IgD-negative memory B cell (primary cell): ENCODE data around the gene N4BP2. TPM values are rescaled to one million over a fixed set of nuclear protein-coding genes. Genes with fewer than 3 reads are reported as not detected.
A peak's percentile ranks its signal among the peaks of the same experiment; 100 is the strongest.
"Not testable (repeated sequence)": the region's sequence is repeated elsewhere in the genome, so short reads cannot be mapped to it uniquely, and the experiment has no call there.

Source experiments
- H3K27ac Mint-ChIP-seq, 3 donors: one replicate each; pipeline ENCODE4 v1.8.0; 2020 to 2022; ENCODE audit warnings: mild to moderate bottlenecking in 3 of 3, mixed read lengths in 3 of 3, moderate library complexity in 1 of 3
- H3K27me3 Mint-ChIP-seq: one replicate; pipeline ENCODE4 v1.8.0; 2021; ENCODE audit warnings: mixed read lengths
- H3K36me3 Mint-ChIP-seq: one replicate; pipeline ENCODE4 v1.8.0; 2020; ENCODE audit warnings: mild to moderate bottlenecking, mixed read lengths
- H3K4me1 Mint-ChIP-seq, 3 donors: one replicate each; pipeline ENCODE4 v1.8.0; 2020 to 2022; ENCODE audit warnings: mixed read lengths in 3 of 3, mild to moderate bottlenecking in 1 of 3
- H3K4me3 Mint-ChIP-seq, 4 donors: one replicate each; pipeline ENCODE4 v1.8.0; 2020 to 2022; ENCODE audit warnings: mild to moderate bottlenecking in 4 of 4, mixed read lengths in 4 of 4, moderate library complexity in 3 of 4
- H3K9me3 Mint-ChIP-seq, 3 donors: one replicate each; pipeline ENCODE4 v1.8.0; 2020 to 2021; ENCODE audit warnings: mixed read lengths in 3 of 3, mild to moderate bottlenecking in 1 of 3
- polyA plus RNA-seq: library from polyadenylated mRNA; unstranded; fragments of 300-500 nt; fragmentation: Illumina TruSeq; gene quantifications from one replicate; pipeline ENCODE4 v1.2.3, GENCODE V29; 2021

The N4BP2 gene
- 6.1 TPM for polyA plus RNA-seq

DNA sequence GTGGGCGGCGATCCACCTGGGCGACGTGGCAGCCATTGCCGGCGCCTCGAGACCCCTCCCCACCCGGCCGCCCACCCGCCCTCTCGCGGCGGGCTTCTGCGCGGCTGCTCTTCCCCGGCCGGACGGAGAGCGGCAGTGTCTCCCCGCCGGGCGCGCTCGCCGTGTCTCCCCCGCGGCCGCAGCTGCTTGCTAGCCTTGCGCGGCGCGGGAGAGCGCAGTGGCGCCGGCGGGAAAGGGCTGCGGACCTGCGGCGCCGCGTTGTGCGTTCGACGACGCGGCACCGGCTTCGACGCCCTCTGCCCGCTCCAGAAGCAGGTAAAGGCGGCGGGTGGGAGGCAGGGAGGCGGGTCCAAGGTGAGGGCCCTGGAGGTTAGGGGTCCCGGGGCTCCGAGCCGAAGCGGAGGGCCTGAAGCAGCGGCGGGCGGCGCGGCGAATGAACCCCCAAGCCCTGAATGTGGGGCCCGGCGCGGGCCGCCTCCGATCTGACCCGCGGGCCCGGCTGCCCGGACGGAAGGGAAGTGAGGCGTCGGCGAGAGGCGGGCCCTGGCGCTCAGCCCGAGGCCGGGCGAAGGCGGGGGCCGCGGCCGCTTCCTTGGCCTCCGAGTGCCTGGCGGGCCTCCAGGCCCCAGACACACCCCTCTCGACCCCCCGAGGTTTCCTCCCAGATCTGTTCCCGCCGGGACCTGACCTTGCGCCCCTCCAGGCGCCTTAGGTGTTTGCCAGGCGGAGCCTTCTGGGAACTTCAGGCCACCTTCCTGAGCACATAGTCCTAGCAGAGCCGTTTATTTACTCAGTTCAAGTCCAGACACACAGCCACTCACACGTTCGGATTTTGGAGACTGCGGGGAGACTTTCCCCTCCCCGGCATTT is at the start of gene N4BP2:
Gene N4BP2, plus strand, starts transcription at position 135 of the 870 bp plus-strand sequence. CDS start 40,491 bp downstream, outside the sequence.
- H3K36me3 Mint-ChIP-seq: no peaks in the 10 kb centered on the region
- peaks cover 0 to 3% (median 0%) of the 10 kb centered on the region in 3 donors for H3K9me3 Mint-ChIP-seq
- H3K4me1 Mint-ChIP-seq: peaks cover 15 to 18% (median 17%) of the 10 kb centered on the region in 3 donors
- H3K27ac Mint-ChIP-seq: peak within 1 kb of the TSS; percentile 86 to 97 (median 93)
- peak within 1 kb of the TSS; percentile 91 to 98 (median 95) for H3K4me3 Mint-ChIP-seq
- no peaks in the 10 kb centered on the region for H3K27me3 Mint-ChIP-seq

DNA sequence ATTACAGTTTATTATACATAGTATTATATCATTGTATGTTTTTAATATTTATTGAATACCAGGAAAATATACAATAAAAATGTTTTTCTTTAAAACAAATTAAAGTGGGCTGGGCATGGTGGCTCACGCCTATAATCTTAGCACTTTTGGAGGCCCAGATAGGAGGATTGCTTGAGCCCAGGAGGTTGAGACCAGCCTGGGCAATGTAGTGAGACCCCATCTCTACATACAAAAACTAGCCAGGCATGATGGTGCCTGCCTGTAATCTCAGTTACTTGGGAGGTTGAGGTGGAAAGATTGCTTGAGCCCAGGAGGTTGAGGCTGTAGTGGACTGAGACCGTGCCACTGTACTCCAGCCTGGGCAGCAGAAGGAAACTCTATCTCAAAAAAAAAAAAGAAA is 40.6 kb upstream of the N4BP2 start:
- Mint-ChIP-seq H3K9me3 (no peaks in the 10 kb centered on the region), H3K4me3 (no peak overlapping the region), H3K4me1 (peaks cover 0 to 2% (median 0%) of the 10 kb centered on the region in 3 donors), H3K36me3 (peaks cover 2% of the 10 kb centered on the region), H3K27ac (no peak overlapping the region), H3K27me3 (no peaks in the 10 kb centered on the region)

DNA sequence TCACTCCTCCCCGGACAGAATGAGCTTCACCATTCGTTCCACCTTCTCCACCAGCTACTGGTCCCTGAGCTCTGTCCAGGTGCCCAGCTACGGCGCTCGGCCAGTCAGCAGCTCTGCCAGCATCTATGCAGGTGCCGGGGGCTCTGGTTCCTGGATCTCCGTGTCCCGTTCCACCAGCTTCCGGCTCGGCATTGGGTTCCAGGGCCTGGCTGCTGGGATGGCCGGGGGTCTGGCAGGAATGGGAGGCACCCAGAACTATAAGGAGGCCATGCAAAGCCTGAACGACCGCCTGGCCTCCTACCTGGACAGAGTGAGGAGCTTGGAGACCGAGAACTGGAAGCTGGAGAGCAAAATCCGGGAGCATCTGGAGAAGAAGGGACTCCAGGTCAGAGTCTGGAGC is 36.4 kb upstream of the N4BP2 start:
- no peak overlapping the region for H3K27ac Mint-ChIP-seq
- no peak overlapping the region for H3K4me3 Mint-ChIP-seq
- peaks cover 2% of the 10 kb centered on the region for H3K36me3 Mint-ChIP-seq
- H3K4me1 Mint-ChIP-seq: peaks cover 0 to 2% (median 0%) of the 10 kb centered on the region in 3 donors
- H3K9me3 Mint-ChIP-seq: no peaks in the 10 kb centered on the region
- no peaks in the 10 kb centered on the region for H3K27me3 Mint-ChIP-seq

DNA sequence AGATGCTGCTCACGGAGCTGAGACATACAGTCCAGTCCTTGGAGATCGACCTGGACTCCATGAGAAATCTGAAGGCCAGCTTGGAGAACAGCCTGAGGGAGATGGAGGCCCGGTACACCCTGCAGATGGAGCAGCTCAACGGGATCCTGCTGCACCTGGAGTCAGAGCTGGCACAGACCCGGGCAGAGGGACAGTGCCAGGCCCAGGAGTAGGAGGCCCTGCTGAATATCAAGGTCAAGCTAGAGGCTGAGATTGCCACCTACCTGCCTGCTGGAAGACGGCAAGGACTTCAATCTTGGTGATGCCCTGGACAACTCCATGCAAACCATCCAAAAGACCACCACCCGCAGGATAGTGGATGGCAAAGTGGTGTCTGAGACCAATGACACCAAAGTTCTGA is 35.5 kb upstream of the N4BP2 start:
- H3K36me3 Mint-ChIP-seq, H3K4me1 Mint-ChIP-seq, H3K27me3 Mint-ChIP-seq, H3K4me3 Mint-ChIP-seq, H3K27ac Mint-ChIP-seq, H3K9me3 Mint-ChIP-seq: not testable (repeated sequence)

DNA sequence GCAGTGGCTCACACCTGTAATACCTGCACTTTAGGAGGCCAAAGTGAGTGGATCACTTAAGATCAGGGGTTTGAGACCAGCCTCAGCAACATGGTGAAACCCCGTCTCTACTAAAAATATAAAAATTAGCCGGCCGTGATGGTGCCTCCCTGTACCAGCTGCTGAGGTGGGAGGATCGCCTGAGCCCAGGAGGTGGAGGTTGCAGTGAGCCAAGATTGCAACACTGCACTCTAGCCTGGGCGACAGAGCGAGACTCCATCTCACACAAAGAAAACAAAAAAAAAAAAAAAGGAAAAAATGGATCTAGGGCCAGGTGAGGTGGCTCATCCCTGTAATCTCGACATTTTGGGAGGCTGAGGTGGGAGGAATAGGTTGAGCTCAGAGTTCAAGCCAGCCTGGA is 32.6 kb upstream of the N4BP2 start:
- not testable (repeated sequence) for H3K4me1 Mint-ChIP-seq, H3K36me3 Mint-ChIP-seq, H3K9me3 Mint-ChIP-seq, H3K4me3 Mint-ChIP-seq, H3K27me3 Mint-ChIP-seq, H3K27ac Mint-ChIP-seq

DNA sequence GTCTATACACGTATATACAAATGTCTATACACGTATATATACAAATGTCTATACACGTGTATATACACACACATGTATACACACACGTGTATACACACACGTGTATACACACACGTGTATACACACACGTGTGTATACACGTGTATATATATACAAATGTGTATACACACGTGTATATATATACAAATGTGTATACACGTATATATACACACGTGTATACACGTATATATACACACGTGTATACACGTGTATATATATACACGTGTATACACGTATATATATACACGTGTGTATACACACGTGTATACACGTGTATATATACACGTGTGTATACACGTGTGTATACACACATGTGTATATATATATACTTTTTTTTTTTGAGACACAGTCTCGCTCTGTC is 23.9 kb upstream of the N4BP2 start:
- H3K27ac Mint-ChIP-seq: no peak overlapping the region

DNA sequence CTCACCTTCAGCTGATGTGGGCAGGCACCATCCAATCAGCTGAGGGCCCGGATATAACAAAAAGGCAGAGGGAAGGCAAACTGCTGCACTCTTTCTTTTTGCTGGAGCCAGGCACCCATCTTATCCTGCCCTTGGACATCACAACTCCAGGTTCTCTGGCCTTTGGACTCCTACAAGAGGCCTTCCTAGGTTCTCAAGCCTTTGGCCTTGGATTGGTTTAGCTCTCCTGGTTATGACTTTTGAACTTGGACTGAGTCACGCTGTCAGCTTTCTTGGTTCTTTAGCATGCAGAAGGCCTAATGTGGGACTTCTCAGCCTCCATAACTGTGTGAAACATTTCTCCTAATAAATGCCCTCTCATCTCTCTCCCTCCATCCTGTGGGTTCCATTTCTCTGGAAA is 23.0 kb upstream of the N4BP2 start:
- H3K27me3 Mint-ChIP-seq: no peaks in the 10 kb centered on the region
- no peak overlapping the region for H3K4me3 Mint-ChIP-seq

More for the DNA sequence above, 23.9 kb upstream of the N4BP2 start:
- peaks cover 0 to 2% (median 0%) of the 10 kb centered on the region in 3 donors for H3K4me1 Mint-ChIP-seq
- no peaks in the 10 kb centered on the region for H3K9me3 Mint-ChIP-seq
- H3K27me3 Mint-ChIP-seq: no peaks in the 10 kb centered on the region
- no peak overlapping the region for H3K4me3 Mint-ChIP-seq
- no peaks in the 10 kb centered on the region for H3K36me3 Mint-ChIP-seq

DNA sequence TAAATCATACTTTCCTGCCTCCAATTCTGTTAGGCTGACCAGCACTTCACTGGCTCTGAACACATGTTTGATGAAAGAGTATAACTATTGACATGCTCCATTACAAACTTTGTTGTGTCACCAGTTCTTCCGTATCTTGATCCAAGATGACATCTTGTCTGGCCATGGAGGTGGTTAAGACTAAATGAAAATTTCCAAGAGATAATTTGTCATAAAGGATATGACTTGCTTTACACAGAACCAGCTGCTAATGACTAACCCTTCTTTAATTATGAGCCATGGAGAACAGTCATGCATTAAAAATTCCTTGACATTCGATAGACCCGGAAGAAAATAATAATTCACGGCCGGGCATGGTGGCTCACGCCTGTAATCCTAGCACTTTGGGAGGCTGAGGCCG is 17.7 kb upstream of the N4BP2 start:
- Mint-ChIP-seq H3K36me3 (no peaks in the 10 kb centered on the region), H3K4me3 (no peak overlapping the region), H3K4me1 (no peaks in the 10 kb centered on the region), H3K27me3 (no peaks in the 10 kb centered on the region), H3K27ac (no peak overlapping the region), H3K9me3 (no peaks in the 10 kb centered on the region)

More for the DNA sequence above, 23.0 kb upstream of the N4BP2 start:
- Mint-ChIP-seq H3K36me3 (no peaks in the 10 kb centered on the region), H3K4me1 (no peaks in the 10 kb centered on the region), H3K9me3 (no peaks in the 10 kb centered on the region), H3K27ac (peak overlapping the region in 1 of 3 donors; percentile 51)

DNA sequence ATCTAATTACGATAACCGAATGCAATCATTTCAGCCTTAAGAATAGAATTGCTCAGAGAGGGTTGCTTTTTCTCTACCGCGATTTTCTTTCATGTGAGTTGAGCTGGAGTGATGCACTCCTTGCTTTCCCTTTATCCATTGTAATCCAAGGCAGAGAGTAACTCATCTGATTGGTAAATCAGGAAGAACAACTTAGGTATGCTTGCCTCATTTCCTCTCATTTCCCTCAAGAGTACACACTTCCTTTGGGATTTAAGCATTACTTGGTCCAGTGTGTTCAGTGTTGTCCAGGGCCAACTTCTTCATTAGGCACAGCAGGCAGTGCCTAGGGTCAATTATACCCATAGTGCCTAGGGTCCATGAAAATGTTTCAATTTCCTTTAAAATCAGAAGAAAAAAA is 15.7 kb upstream of the N4BP2 start:
- peaks cover 1% of the 10 kb centered on the region for H3K36me3 Mint-ChIP-seq
- peak overlapping the region in 1 of 3 donors; percentile 36 for H3K27ac Mint-ChIP-seq
- no peaks in the 10 kb centered on the region for H3K9me3 Mint-ChIP-seq
- H3K4me3 Mint-ChIP-seq: no peak overlapping the region
- H3K4me1 Mint-ChIP-seq: no peaks in the 10 kb centered on the region
- H3K27me3 Mint-ChIP-seq: no peaks in the 10 kb centered on the region

DNA sequence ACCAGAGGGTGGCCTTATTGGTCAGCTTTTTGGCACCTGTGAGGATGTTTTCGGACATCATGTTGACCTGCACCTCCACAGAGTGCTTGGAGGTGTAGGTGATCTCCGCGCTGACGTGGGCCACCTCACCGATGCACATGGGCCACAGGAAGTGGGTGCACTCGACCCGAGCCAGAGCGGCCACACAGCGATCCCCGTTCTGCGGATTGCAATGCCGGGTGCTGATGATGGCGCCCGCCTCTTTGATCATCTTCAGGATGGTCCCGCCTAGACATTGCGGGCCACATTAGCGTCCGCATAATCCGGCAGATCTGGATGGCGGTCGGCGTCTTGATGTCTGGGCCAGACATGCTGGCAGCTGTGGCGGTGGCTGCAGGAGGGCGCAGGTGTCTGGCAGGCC is 12.9 kb upstream of the N4BP2 start:
- H3K4me3 Mint-ChIP-seq: no peak overlapping the region
- H3K27me3 Mint-ChIP-seq: no peaks in the 10 kb centered on the region
- H3K27ac Mint-ChIP-seq: peak overlapping the region in 1 of 3 donors; percentile 23
- H3K4me1 Mint-ChIP-seq: no peaks in the 10 kb centered on the region
- H3K9me3 Mint-ChIP-seq: no peaks in the 10 kb centered on the region
- peaks cover 1% of the 10 kb centered on the region for H3K36me3 Mint-ChIP-seq

DNA sequence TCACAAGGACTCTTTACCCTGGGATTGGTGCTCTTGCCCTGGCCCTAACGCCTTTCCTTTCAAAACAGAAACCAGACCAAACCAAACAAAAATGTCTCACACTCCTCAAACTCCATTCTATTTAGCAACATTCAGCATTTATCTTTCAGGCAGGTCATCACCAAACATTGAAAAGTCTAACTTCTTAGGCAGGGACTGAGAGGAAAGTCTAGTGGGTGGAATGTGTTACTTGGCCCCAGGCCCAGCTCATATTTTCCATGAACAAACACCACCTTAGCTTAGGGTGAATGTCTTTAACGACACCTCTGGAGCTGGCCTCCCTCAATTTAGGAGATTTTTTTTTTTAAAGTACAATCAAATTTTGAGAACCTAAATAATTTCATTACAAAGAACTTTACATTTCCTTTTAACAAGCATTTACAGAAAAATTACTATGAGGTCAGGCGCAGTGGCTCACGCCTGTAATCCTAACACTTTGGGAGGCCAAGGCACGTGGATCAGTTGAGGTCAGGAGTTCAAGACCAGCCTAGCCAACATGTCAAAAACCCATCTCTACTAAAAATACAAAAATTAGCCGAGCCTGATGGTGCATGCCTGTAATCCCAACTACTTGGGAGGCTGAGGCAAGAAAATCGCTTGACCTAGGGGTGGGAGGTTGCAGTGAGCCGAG is 10.2 kb upstream of the N4BP2 start:
- Mint-ChIP-seq H3K27me3 (no peaks in the 10 kb centered on the region), H3K9me3 (no peaks in the 10 kb centered on the region), H3K4me3 (no peak overlapping the region), H3K4me1 (no peaks in the 10 kb centered on the region), H3K27ac (no peak overlapping the region), H3K36me3 (peaks cover 1% of the 10 kb centered on the region)

DNA sequence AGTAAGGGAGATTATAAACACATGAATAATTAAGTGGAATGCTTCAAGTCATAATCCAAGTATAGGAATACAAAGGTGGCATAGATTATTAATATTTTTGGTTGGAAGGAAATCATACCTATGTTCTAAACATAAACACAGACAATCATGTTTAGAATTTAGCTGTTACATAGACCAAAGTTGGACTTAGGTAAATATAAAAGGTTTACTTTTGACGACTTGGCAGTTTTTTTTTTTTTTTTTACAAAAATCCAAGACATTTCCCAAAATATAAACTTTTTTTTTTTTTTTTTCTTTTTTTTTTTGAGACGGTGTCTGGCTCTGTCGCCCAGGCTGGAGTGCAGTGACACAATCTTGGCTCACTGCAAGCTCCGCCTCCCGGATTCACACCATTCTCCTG is 3.5 kb upstream of the N4BP2 start:
- H3K36me3 Mint-ChIP-seq: no peaks in the 10 kb centered on the region
- peaks cover 10 to 15% (median 11%) of the 10 kb centered on the region in 3 donors for H3K4me1 Mint-ChIP-seq
- no peak overlapping the region for H3K27ac Mint-ChIP-seq
- H3K9me3 Mint-ChIP-seq: peaks cover 0 to 3% (median 0%) of the 10 kb centered on the region in 3 donors
- peak overlapping the region in 1 of 4 donors; percentile 20 for H3K4me3 Mint-ChIP-seq
- H3K27me3 Mint-ChIP-seq: no peaks in the 10 kb centered on the region

DNA sequence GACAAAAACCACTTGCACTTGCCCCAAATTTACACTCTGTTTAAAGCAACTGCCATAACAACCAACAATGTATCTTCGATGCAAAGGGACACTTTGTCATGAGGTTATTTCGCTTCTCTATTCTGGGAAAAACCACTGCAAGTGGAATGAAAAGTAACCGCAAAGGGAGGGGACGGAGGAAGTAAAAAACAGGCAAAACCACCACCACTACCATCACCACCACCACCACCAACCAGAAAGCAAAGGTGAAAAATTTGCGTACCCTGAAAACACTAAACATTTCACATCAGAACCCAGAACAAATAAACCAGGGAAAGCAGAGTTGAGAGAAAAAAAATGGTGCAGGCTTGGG is 1.2 kb upstream of the N4BP2 start:
- Mint-ChIP-seq H3K36me3 (no peaks in the 10 kb centered on the region), H3K4me3 (peak overlapping the region; percentile 91 to 94 (median 92)), H3K27ac (peak overlapping the region; percentile 82 to 97 (median 86)), H3K9me3 (peaks cover 0 to 3% (median 0%) of the 10 kb centered on the region in 3 donors), H3K4me1 (peaks cover 15 to 18% (median 17%) of the 10 kb centered on the region in 3 donors), H3K27me3 (no peaks in the 10 kb centered on the region)

DNA sequence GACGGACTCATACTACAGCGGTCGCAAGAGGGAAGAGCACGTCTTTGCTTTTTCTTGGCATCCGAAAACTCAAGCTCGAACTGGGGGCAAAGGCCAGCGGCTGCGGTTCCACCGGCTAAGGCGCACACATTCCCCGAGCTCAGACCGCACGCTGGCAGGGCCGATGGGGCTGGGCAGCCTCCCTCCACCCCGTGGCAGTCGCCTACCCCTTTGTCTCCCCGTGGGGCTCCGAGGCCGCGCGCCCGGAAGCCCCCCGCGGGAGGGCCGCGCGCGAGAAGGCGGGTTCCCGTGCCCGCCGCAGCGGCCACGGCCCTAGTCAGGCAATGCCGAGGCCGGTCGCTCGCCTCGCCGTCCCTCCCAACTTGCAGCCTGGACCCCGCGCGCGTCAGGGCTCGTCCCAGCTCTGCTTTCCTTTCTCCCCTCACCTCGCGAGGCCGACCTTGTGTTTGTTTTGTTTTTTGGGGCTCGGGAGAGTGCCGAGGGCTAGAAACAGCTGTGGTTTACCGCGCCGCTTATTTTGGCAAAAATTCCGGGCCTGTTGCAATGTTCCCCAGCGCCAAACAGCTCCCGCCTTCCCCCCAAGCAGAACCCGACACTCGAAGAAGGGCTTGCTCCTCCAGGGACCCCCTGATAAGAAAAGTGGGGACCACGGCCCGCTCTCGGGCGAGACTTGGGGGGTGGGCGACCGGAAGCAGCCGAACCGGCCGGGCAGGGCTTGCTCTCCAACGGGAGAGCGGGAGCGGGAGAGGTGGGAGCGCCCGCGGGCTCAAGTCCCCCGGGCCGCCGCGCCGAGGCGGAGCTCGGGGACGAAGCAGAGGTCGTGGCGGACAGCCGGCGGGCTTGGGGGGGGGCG is 561 bp upstream of the N4BP2 start:
- Mint-ChIP-seq H3K9me3 (peaks cover 0 to 3% (median 0%) of the 10 kb centered on the region in 3 donors), H3K36me3 (no peaks in the 10 kb centered on the region), H3K27me3 (no peaks in the 10 kb centered on the region)

More for the DNA sequence above, 561 bp upstream of the N4BP2 start:
- Mint-ChIP-seq H3K4me3 (peak overlapping the region; percentile 91 to 98 (median 92)), H3K27ac (peak overlapping the region; percentile 82 to 97 (median 86)), H3K4me1 (peaks cover 15 to 18% (median 17%) of the 10 kb centered on the region in 3 donors)
